C4-2B (cell line): ENCODE measurements around the gene KCNN1.

Experiments
- H3K27ac ChIP-seq: fragments of 450-650 bp; 2 replicates; pipeline ENCODE4 v1.5.1; 2017
- ZFX ChIP-seq: fragments of 450-650 bp; IDR thresholded peaks from 2 replicates; pipeline ENCODE4 v1.6.1; 2017
- TF ChIP-seq, protein P1 (sequence below): fragments of 450-650 bp; conservative IDR thresholded peaks from 2 replicates; pipeline ENCODE4 v1.5.1; 2017; ENCODE audit warnings: mild to moderate bottlenecking

Gene KCNN1

DNA sequence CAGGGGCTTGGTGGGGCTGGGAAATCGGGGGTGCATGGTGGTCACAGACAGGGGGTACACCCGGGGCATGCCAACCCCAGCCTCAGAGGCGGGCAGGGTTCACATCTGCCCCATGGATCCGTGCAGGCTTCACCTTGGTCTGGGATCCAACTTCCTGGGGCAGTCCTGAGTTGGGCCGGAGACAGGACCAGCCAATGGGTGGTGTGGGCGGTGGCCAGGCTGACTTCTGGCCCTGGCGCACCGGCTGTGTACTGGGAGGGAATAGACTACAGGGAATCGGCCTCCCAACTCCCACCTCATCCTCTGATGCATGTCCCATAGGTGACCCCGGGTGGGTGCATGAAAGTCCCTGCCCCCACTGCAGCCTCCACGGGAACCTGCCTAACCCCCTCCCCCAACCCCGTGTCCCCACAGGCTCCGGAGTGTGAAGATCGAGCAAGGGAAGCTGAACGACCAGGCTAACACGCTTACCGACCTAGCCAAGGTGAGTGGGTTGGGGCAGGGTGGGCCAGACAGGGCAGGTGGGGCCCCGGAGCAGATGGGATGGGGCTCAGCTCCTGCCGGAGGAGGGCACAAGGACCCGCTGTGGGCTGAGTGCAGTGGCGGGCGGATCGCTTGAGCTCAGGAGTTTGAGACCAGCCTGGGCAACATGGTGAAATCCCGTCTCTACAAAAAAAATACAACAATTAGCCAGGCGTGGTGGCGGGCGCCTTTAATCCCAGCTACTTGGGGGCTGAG, 26.3 kb downstream of the KCNN1 start:
- peak overlapping the region; percentile 53 for H3K27ac ChIP-seq
- TF ChIP-seq, protein P1, sequence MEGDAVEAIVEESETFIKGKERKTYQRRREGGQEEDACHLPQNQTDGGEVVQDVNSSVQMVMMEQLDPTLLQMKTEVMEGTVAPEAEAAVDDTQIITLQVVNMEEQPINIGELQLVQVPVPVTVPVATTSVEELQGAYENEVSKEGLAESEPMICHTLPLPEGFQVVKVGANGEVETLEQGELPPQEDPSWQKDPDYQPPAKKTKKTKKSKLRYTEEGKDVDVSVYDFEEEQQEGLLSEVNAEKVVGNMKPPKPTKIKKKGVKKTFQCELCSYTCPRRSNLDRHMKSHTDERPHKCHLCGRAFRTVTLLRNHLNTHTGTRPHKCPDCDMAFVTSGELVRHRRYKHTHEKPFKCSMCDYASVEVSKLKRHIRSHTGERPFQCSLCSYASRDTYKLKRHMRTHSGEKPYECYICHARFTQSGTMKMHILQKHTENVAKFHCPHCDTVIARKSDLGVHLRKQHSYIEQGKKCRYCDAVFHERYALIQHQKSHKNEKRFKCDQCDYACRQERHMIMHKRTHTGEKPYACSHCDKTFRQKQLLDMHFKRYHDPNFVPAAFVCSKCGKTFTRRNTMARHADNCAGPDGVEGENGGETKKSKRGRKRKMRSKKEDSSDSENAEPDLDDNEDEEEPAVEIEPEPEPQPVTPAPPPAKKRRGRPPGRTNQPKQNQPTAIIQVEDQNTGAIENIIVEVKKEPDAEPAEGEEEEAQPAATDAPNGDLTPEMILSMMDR, result no peak
- no peak for TF ChIP-seq ZFX

DNA sequence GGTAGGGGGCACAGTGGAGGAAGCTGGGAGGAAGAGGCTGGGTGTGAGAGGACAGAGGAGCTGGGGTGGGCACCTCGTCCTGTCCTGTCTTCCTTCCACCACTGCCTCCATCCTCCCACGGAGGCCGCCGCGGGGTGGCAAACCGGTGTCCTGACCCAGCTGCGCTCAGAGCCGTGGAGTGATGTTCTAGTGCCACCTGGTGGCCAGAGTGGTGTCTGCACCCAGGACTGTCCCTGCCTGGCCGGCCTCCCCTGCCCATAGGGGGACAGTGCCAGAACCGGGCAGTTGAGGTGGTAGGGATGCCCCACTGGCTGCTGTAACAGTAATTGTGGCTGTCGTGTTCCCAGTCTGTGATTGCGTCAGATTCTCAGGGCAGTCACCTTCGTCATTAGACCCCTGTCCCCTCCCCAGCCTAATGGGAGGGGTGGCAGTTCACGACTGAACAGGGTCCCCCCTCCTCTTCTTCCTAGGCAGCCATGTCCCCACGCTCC, 30.0 kb downstream of the KCNN1 start:
- TF ChIP-seq, protein P1, result peak; percentile 97
- TF ChIP-seq ZFX, result no peak
- no peak overlapping the region for H3K27ac ChIP-seq

DNA sequence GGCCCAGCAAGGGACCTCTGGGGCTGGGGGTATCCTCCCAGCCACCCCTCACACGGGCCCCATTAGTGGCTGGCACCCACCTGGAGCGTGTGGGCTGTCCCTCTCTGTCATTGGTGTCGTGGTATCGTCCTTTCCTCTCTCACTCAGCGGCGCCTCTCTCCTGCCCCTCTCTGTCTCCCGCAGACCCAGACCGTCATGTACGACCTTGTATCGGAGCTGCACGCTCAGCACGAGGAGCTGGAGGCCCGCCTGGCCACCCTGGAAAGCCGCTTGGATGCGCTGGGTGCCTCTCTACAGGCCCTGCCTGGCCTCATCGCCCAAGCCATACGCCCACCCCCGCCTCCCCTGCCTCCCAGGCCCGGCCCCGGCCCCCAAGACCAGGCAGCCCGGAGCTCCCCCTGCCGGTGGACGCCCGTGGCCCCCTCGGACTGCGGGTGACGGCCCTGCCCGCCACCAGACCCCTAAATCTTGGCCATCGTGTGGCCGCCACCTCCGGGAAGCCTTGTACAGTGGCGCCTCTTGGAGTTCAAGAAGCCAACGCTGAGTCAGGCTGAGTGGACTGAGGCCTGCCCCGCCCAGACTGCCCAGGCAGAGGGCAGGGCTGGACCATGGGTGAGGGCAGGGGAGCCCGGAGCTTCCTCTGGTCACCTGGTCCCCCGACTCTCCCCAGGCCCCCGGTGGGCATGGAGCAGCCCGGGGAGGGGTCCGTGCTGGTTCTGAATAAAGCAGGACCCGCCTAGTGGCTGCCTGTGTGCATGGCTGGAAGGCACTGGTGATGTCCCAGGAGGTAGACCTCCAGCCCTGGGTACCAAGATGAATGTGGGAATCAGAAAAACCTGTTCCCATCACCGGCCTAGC, 31.3 kb downstream of the KCNN1 start:
- TF ChIP-seq, protein P1, result no peak; the same call in 1 of the 2 replicates
- no peak for TF ChIP-seq ZFX
- no peak overlapping the region for H3K27ac ChIP-seq

DNA sequence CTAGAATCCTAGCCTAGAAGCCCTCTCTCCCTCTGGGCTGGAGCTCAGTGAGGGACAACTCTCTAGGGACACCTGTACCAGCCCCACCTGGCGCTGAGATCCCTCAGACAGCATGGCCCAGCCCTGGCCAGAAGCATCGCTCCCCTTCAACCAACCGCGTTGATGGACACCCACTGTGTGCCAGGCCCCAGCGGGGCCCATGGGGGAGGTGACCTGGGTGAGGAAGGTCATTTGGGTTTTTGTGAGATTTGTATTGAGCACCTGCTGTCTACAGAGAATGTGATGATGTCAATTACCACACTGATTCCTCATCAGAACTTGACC, 31.9 kb downstream of the KCNN1 start:
- no peak overlapping the region for H3K27ac ChIP-seq
- no peak for TF ChIP-seq ZFX
- TF ChIP-seq, protein P1, result no peak

DNA sequence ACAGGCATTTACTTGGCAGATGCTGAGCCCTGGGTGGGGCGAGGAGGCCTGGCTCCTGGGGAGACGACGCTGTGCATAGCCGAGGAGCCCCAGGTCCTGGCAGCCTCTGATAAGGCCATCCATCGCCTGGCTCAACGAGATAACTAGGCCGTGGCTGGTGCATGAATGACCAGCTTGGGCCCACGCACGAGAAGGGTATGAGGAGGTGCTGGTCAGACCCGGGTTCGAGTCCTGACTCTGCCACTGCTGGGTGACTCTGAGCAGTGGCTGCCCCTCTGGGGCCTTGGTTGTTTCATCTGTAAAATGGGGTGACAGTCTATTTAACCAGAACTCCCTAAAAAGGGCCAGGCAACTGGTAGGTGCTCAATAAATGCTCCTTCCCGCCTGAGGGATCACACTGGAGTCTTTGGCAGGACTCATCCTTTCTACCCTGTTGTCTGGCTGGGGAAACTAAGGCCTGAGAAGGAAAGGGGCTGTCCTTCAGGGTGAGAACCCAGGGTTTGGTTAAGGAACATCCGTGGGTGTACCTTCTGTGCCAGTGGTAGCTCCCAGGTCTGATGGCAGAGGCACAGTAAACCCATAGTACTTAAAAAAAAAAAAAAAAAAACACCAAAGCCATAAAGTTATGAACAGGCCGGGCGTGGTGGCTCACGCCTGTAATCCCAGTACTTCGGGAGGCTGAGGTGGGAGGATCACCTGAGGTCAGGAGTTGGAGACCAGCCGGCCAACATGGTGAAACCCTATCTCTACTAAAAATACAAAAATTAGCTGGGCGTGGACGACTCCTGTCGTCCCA, 33.0 kb downstream of the KCNN1 start:
- TF ChIP-seq ZFX, result no peak
- TF ChIP-seq, protein P1, result no peak
- peak overlapping the region; percentile 89 for H3K27ac ChIP-seq

DNA sequence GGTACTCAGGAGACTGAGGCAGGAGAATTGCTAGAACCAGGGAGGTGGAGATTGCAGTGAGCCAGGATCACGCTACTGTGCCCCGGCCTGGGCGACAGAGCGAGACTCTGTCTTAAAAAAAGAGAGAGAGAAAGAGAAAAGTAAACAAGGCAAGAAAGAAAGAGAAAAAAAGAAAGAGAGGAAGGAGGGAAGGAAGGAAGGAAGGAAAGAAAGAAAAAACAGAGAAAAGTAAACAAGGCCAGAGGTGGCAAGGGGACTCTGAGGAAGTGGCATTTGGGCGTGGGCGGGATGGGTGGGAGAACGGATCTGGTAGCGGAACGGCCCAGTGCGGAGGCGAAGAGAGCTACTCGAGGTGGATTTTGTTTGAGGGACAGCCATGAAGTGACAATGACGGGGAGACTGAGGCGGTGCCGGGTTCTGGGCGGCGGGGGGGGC, 33.6 kb downstream of the KCNN1 start:
- no peak for TF ChIP-seq ZFX
- TF ChIP-seq, protein P1, result no peak
- peak overlapping the region; percentile 89 for H3K27ac ChIP-seq
